NCI-H1417 (cell line): ENCODE measurements around the gene KLHL2.
"Not testable (repeated sequence)": the region's sequence is repeated elsewhere in the genome, so short reads cannot be mapped to it uniquely, and the experiment has no call there.

Experiments used
- DNase-seq, 3 experiments: peaks; one replicate each; lab custom pipeline; 2025; lab: John Stamatoyannopoulos, UW

The KLHL2 gene

GRCh38 chr4:165203541-165204461, 3.6 kb upstream of the KLHL2 start:
- no peak for DNase-seq

- DNase-seq: no peak
Measured at GRCh38 chr4:165204462-165204830, 2.9 kb upstream of the KLHL2 start.

GRCh38 chr4:165207016-165207430, 338 bp upstream of the KLHL2 start:
- peak in 2 of 3 experiments; percentile 85 to 86 for DNase-seq

- peak in 2 of 3 experiments; percentile 75 to 85 for DNase-seq
Measured at GRCh38 chr4:165208221-165208652, 876 bp downstream of the KLHL2 start.

GRCh38 chr4:165208741-165209388, 1.5 kb downstream of the KLHL2 start:
- DNase-seq: peak; percentile 10 to 66 (median 46)

- DNase-seq: peak in 1 of 3 experiments; percentile 21
Measured at GRCh38 chr4:165209796-165210195, 2.4 kb downstream of the KLHL2 start.

- DNase-seq: no peak
Measured at GRCh38 chr4:165210566-165210965, 3.2 kb downstream of the KLHL2 start.

- not testable (repeated sequence) for DNase-seq
Measured at GRCh38 chr4:165212647-165213046, 5.3 kb downstream of the KLHL2 start.

GRCh38 chr4:165213404-165213803, 6.0 kb downstream of the KLHL2 start:
- DNase-seq: not testable (repeated sequence)

GRCh38 chr4:165213991-165214709, 6.8 kb downstream of the KLHL2 start:
- peak in 1 of 3 experiments; percentile 25 for DNase-seq

- not testable (repeated sequence) for DNase-seq
Measured at GRCh38 chr4:165215034-165215751, 7.8 kb downstream of the KLHL2 start.

GRCh38 chr4:165215761-165216487, 8.6 kb downstream of the KLHL2 start:
- not testable (repeated sequence) for DNase-seq

- DNase-seq: no peak
Measured at GRCh38 chr4:165217325-165217724, 10.0 kb downstream of the KLHL2 start.

- not testable (repeated sequence) for DNase-seq
Measured at GRCh38 chr4:165221306-165221705, 13.9 kb downstream of the KLHL2 start.

- DNase-seq: not testable (repeated sequence)
Measured at GRCh38 chr4:165221993-165222650, 14.8 kb downstream of the KLHL2 start.

GRCh38 chr4:165222651-165222994, 15.3 kb downstream of the KLHL2 start:
- no peak for DNase-seq

GRCh38 chr4:165227401-165227800, 20.0 kb downstream of the KLHL2 start:
- not testable (repeated sequence) for DNase-seq

- peak in 2 of 3 experiments; percentile 7 to 28 for DNase-seq
Measured at GRCh38 chr4:165229490-165230200, 22.3 kb downstream of the KLHL2 start.

- not testable (repeated sequence) for DNase-seq
Measured at GRCh38 chr4:165232623-165233433, 25.5 kb downstream of the KLHL2 start.
